GM12872 (cell line): ENCODE measurements around the gene DUOXA2.
A peak's percentile ranks its signal among the peaks of the same experiment; 100 is the strongest.

Source experiments
- TF ChIP-seq, protein P1 (sequence below): IDR thresholded peaks from 3 replicates; pipeline ENCODE4 v1.5.1; 2011; ENCODE audit warnings: low read depth, mild to moderate bottlenecking, low read length, moderate library complexity; ENCODE audit not compliant: insufficient read depth

The DUOXA2 gene

DNA sequence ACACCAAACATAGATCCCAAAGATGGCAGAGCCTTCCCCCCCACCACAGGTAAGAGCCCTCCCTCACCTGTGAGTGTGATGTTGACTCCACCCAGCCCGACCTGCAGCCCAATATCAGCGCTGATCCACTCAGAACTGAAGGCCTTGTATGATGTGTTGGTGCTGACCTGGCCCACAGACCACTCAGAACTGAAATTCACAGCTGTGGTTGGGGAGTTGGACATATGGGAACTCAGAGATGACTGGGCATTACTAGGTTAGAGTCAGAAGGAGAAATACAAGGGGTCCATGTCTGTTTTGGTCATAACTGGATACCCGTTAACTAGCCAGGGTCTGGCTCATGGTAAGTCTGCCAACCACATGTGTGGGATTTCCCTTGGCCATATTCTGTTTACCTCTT lies 6.9 kb downstream of the DUOXA2 start:
- TF ChIP-seq, protein P1, sequence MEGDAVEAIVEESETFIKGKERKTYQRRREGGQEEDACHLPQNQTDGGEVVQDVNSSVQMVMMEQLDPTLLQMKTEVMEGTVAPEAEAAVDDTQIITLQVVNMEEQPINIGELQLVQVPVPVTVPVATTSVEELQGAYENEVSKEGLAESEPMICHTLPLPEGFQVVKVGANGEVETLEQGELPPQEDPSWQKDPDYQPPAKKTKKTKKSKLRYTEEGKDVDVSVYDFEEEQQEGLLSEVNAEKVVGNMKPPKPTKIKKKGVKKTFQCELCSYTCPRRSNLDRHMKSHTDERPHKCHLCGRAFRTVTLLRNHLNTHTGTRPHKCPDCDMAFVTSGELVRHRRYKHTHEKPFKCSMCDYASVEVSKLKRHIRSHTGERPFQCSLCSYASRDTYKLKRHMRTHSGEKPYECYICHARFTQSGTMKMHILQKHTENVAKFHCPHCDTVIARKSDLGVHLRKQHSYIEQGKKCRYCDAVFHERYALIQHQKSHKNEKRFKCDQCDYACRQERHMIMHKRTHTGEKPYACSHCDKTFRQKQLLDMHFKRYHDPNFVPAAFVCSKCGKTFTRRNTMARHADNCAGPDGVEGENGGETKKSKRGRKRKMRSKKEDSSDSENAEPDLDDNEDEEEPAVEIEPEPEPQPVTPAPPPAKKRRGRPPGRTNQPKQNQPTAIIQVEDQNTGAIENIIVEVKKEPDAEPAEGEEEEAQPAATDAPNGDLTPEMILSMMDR: no peak

DNA sequence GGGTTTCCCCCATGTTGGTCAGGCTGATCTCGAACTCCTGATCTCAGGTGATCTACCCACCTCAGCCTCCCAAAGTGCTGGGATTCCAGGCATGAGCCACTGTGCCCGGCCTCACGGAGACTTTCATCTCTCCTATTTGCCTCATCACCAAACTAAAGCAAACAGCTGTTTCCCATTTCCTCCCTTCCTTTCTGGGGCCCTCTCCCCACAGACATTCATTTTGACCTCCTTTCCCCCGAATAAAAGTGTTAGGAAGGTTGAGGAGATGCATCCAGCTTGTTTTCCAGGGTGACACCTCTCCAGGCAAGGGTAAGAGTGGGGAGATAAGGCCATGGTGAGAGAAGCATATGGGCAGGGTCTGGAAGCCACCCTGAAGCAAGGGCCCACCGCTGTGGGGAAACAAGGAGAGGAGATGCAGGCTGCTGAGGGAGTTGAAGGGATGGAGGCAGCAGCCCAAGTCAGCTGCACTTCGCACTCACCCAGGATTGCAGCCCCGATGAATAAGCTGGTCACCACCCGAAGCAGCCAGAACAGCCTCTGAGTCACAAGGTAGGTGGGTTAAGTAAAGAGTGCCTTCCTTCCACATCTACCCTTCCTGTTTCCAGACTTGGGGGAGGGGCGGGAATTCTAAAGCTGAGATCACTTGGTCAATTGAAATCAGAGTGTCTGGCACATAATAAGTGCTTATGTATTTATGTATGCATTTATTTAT lies 7.7 kb downstream of the DUOXA2 start:
- TF ChIP-seq, protein P1: no peak

DNA sequence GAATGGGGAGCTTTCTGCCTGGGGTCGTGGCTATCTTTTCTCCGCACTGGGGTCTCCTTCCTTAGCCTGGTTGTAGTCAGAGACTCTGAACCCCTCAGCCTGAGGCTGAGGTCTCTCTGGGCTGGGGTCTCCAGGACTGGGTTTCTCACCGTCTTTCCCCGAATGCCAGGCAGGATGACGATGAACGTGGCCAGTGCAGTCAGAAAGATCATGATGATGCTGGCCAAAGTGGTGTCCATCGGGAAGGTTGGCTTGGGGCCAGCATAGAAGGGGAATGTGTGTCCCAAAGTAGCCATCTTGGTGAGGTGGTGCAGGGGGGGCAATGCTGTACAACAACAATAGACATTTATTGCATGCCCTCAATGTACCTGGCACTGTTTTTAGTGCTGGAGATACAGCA lies 8.6 kb downstream of the DUOXA2 start:
- TF ChIP-seq, protein P1: no peak

DNA sequence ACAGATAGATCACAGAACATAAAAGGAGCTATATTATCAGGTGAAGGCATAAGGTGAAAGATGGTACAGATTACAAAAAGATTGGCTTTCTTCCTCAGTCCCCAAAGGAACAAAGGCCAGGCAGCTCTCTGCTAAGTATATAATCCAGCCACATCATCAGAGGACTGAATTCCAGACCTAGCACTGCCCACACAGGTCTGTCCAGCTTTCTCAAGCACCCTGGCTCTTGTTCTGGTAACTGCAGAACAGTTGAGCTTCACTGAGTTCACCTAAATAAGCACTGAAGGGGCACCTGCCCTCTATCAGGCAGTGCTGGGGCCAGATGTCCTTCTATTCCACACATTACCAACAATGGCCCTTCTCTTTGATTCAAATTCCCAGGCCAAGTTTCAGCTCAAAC lies 9.3 kb downstream of the DUOXA2 start:
- TF ChIP-seq, protein P1: no peak

DNA sequence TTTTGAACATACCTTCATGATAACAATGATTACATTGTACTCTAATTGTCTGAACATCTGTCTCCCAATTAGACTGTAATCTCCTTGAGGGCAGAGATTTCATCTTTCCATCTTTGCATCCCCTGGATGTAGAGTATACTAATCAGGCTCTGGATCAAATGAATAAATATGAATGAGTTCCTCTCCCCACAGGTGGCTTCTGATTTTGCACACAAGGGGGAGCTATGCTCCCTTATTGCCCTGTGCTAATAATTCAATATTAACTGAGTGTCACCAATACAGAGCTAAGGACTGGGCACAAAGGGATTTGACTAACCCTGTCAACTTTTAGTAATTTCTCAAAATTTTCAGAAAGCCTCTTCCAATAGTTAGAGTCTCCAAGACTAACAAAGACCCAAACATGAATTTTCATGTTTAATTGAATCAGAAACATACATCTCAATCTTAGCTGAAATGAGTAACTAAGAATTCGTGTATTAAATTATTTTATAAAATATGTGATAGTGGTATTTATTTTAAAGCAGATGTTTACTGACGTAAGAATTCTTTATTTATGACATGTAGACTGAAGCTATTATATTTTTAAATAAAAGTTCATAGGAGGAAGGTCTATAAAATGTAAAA lies 12.5 kb downstream of the DUOXA2 start:
- TF ChIP-seq, protein P1: peak; percentile 58

DNA sequence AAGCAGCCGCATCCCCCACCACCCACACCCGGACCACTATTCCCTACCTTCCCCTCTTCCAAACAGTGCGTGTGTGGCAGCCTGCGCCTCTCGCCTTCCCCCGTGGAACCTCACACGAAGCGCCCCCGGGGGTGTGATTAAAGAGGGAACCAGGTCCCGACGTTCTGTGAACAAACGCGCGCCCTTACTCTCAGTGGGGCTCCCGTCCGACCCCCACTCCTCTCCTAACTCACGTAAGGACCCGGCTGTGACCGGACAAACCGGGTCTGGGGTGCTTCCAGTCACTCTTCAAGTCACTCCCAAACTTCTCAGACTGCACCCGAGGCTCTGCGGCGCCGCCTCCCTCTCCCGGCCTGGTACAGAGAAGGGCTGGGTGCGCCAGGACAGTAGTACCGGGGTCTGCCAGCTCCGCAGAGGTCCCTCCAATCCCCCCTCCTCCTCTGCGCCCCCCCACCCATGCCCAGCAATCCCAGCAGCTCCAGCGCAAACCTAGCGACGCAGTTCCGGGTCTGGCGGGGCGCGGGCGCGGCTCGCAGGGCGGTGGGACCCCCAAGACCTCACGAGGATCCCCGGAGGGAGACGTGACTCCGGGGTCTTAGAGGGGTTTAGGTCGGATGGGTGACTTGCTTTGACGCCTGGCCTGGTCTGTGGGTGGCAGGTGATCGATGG lies 15.0 kb downstream of the DUOXA2 start:
- TF ChIP-seq, protein P1: no peak

DNA sequence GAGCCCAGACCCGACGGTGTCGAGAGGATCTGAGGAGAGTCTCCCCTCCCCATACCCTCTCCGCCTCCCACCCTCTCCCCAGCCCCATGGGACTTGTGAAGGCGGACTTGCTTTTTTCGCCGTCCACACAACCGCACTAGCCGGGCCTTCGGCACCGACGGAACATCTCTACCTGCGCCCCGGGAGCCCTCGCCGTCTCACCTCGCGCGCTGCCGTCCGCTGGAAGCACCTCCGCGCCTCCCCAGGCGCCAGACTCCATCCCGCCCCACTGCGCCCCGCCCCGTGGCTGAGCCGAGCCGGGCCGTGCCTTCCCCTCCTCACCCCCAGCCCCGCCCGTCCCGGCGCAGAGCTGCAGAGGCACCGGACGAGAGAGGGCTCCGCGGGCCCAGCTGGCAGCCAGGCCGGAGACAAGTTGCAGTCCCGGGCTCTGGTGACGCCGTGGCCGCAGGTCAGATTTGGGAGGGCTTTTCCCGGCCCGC lies 15.6 kb downstream of the DUOXA2 start, which contains the start of the genes DUOX1 and DUOXA1:
Gene DUOX1 (plus strand): TSS at position 344 of the 479 bp plus-strand sequence. CDS start 1,973 bp downstream, outside the sequence.
Gene DUOXA1 (minus strand): TSS at position 229 of the 479 bp plus-strand sequence. CDS start 6,865 bp downstream, outside the sequence.
- TF ChIP-seq, protein P1: no peak
